AG08395 (cell line): ENCODE measurements around the gene CKMT1B.
"Not testable (repeated sequence)": the region's sequence is repeated elsewhere in the genome, so short reads cannot be mapped to it uniquely, and the experiment has no call there.

ENCODE experiments used
- DNase-seq: peaks from one replicate; pipeline ENCODE4 v3.0.0; 2012; ENCODE audit warnings: mixed read lengths, low spot score

The CKMT1B gene

DNA sequence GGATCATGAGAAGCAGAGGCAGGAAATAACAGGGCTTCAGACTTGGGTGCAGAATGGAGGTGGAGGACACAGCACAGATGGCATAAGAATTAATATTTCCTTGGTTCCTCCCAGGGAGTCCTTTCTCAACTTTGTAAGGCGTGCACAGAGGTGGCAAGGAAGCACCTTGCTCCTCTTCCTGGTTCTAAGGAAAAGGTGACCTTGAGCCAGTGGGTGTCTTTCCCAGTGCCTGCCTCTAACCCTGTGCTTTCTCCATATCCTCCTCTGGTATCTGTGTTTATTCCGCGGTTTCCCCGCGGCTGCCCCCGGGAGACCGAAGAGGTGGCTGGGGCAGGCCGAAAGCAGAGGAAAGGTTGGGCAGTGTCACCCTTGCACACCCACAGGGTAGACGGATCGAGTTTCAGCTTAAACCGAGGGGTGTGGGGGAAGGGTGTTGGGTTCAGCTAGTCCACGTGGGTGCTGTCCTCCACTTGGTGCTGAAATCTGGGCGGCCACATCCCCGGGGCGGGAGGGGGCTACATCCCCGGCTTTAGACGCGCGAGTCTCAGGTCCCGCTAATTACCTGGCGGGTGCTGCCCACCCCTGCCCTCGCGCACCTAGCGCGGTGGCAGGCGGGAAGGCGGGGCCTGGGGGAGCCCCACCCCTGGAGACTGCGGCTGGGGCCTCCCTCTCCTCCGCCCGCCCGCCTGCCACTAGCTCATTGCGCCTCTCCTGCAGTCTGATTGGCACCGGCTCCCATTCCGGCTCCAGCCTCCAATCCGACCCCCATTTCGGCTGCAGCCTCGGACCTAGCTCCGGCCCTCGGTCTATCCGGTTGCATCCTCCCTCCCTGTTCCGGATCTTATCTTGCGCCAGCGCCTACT is at the start of gene CKMT1B:
Gene CKMT1B (plus strand): TSS at position 700 of the 863 bp plus-strand sequence. CDS start 192 bp downstream, outside the sequence.
- DNase-seq = not testable (repeated sequence)

DNA sequence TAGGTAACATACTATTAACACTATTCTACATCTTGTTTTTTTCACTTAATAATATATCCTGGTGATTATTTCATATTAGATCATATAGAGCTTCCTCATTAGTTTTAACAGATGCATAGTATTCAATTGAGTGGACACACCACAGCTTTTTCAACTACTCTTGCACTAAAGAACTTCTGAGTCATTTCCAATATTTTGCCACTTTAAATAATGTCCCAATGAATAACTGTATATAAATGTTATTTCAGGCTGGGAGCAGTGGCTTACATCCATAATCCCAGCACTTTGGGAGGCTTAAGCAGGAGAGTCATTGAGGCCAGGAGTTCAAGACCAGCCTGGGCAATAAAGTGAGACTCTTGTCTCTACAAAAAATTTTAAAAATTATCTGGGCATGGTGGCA is 49.6 kb upstream of the CKMT1B start:
- DNase-seq = no peak

DNA sequence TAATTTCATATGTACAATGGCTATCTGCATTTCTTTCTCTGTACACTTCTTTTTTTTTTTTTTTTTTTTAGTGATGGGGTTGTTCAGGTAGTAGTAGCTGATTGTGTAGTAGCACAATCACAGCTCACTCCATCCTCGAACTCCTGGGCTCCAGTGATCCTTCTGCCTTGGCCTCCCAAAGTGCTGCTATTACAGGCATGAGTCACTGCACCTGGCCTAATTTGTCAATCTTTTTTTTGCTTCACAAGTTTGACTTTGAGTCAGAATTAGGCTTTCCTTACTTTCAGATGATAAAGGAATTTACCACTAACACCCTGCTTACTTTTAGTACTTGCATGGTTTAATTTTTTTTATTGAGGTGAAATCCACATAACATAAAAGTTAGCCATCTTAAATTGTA is 48.4 kb upstream of the CKMT1B start:
- no peak for DNase-seq

DNA sequence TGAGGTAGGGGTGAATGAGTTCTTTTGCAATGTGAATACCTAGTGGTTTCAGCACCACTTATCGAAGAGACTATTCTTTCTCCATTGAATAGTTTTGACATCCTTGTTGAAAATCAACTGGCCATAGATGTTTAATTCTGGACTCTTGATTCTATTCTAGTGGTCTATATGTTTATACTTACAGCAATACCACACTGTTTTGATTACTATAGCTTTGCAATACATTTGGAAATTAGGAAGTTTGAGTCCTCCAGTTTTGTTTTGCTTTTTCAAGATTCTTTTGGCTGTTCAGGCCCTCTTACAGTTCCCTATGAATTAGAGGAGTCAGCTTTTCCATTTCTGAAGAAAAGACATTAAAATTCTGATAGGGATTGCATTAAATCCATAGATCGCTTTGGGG is 46.3 kb upstream of the CKMT1B start:
- no peak for DNase-seq

DNA sequence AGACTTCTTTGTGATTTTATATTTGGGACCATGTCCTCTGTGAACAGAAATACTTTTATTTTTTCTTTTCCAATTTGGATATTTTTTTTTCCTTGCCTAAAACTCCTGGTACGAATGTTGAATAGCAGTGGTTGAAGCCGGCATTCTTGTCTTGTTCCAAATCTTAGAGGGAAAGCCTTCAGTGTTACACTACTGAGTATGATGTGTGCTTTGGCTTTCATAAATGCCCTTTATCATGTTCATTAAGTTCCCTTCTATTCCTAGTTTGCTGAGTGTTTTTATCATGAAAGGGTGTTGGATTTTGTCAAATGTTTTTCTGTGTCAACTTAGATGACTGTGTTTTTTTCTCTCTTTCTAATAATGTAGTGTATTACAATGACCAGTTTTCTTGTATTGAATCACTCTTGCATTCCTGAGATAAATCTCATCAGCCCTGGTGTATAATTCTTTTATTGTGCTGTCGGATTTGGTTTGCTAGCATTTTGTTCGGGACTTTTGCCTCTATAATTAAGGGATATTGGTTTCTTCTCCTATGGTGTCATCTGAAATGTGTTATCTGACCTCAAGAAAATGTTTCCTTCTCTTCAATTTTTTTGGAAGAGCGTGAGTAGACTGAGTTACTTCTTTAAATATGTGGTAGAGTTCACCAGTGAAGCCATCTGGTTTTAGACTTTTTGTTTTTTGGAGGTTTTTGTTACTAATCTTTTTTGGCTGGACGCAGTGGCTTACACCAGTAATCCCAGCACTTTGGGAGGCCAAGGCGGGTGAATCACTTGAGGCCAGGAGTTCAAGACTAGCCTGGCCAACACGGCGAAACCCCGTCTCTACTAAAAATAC is 43.1 kb upstream of the CKMT1B start:
- DNase-seq = peak; percentile 57

DNA sequence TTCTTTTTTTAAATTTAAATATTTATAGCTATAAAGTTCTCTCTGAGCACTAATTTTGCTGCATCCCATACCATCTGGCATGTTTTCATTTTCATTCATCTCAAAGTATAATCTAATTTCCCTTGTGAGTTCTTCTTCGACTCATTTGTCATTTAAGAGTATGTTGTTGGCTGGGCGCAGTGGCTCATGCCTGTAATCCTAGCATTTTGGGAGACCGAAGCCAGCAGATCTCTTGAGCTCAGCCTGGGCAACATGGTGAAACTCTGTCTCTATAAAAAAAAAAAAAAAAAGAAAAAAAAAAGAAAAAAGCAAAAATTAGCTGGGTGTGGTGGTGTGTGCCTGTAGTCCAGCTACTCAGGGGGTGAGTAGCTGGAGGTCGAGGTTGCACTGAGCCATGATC is 41.6 kb upstream of the CKMT1B start:
- DNase-seq = no peak

DNA sequence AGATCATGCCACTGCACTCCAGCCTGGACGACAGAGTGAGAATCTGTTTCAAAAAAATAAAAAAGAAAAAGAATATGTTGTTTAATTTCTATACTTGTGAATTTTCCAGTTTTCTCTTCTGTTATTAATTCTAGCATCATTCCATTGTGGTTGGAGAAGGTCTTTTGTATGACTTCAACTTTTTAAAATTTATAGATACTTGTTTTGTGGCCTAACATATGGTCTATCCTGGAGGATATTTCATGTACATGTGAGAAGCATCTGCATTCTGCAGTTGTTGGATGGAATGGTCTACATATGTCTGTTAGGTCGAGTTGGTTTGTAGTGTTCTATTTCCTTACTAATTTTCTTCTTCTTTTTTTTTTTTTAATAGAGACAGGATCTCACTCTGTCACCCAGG is 40.8 kb upstream of the CKMT1B start:
- DNase-seq = no peak

DNA sequence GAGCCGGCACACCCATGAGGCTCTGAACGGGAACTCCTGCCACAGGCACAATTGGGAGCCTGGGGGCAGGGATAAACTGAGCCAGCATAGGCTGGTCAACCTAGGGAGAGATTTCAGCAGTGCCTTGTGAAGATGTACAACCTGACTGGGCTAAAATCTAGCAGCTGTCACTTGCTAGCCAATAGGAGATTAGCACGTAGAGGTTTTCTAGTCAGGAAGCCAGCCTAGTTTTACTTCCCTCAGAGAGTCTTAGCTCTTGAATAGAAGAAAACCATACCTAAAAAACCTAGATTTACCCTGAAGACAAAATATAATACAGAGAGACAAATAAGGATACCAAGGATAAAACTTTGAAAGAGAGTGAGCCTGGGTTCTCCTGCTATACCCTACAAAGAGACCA is 31.1 kb upstream of the CKMT1B start:
- not testable (repeated sequence) for DNase-seq

DNA sequence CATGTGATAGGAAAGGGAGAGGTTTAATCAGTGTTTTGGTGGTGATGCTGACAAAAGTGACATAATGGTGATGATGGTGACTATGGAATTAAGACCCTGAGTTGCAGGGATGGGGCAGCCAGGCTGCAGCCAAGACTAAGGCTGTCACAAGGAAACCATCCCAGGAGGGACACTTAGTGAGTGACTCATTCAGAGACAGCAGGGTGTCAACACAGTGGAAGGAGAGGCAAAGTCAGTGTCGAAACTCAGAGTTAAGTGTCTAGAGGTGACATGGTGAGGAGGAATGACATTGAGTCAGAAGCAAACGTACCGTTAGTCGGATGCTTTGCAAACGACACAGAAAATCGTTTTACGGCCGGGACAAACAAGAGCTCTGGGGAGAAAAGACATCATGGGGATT is 30.0 kb upstream of the CKMT1B start:
- not testable (repeated sequence) for DNase-seq

DNA sequence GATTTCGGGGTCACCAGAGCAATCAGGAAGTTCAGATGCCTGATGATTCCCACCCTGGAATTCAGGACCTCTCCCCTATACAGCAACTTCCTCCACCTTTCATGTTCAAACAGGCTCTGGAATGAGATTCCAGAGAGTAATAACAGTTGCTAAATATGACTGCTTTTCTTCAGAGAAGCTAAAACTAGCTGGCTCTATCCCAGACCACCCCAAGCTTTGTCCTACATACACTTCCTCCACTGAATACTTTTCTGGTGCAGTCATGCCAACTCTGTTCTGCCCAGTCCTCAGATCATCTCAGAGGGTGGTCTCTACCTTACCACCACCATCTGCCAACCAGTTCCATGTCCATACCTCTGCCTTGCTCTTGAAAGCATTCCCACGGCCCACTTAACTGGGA is 27.2 kb upstream of the CKMT1B start:
- not testable (repeated sequence) for DNase-seq

DNA sequence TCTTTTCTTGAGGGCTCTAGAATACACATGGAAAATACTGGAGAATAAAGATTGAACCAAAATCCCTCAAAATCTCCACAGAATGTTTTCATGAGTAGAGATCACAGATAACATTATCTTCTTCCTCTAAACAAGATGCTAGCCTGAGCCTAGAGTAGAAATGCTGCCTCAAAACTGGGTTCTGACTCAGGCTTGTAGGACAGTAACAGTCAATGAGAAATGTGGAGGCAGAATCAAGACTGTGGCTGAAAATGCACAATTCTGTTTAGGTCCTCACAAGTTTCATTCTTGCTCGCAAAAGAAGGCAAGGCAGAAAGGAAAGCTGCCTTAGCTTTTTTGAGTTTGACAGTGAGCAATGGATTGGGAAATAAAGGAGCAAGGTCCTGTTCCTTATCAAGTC is 19.2 kb upstream of the CKMT1B start:
- not testable (repeated sequence) for DNase-seq

DNA sequence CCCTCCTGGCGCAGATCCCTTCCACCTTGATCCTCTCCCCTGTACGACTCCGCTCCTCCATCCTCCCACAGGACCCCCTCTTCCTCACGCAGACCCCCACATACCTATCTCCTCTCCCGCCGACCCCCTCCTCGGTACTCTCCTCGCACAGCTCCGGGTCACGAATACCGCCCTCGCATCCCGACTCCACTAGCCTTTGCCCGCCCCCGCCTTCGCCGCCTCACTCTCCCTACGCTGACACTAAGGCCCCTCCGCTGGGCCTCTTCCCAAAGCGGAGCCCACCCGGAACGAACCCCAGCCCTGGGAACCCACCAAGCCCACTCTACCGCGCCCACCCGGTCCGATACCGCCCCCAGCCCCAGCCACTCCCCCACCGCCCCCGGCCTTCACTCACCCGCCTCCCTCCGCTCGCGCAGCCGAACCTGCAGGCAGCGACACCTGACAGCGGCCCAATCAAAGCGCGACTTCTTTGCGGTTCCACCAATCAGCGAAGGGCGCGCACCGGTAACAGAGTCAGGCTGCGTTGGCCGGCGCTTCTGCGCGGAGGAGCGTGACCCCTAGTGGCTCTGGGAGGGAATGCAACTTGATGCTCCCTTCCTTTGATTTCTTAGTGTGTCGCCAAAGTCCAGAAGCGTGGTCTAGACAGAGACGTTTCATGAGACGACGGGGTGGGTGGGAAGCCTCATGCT is 3.9 kb upstream of the CKMT1B start, which contains the start of gene PPIP5K1:
Gene PPIP5K1 (minus strand): TSS at position 431 of the 689 bp plus-strand sequence. CDS start 5,704 bp downstream, outside the sequence.
- DNase-seq = not testable (repeated sequence)

DNA sequence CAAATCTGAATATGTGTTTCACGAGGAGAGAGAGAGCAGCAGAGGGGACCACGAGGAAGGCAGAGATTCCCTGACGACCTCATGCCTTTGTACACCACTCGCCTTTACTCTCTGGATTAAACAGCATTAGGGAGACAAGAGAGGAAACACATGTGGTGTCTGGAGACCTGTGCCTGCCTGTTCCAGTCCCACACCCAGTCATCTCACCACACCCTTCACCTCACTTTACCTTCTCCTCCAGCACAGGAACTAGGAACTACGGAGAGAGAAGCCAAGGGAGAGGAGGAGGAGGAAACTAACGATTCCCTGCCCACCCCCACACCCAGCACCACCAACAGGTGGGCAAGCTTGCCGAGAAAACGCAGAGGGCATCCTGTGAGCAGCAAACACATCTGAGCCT is 986 bp upstream of the CKMT1B start:
- DNase-seq = not testable (repeated sequence)

DNA sequence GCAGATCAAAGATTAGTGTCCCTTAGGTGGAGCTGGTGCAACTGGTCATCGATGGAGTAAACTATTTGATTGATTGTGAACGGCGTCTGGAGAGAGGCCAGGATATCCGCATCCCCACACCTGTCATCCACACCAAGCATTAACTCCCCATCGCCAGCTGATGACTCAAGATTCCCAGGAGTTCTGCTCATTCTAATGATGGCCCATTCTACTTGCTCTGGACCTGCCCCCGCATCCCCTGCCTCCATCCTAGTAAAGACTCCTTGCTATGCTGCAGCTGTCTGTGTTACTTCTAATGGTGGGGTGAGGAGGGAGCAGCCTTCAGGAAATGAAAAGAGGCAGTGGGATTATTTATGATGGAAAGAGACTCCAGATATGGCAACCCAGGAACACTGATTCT is 5.3 kb downstream of the CKMT1B start:
- not testable (repeated sequence) for DNase-seq

DNA sequence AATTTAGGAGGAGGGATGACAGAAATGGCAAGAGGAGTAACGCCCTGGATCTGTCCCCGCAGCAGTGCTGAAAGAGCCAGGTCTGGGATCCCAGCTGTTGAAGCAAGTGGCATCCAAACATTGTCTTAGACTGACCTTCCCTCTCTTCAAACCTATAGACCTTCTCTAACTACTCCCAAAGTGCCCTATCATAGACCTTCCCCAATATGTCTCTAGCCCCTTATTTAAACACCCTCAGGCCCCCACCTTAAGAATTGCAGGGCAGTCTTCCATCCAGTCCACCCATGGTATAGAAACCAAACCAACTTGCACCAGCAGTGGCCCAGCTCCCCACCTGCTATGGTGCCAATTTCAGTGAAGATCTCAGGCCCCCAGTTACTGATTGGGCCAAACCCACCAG is 6.4 kb downstream of the CKMT1B start:
- DNase-seq = not testable (repeated sequence)

DNA sequence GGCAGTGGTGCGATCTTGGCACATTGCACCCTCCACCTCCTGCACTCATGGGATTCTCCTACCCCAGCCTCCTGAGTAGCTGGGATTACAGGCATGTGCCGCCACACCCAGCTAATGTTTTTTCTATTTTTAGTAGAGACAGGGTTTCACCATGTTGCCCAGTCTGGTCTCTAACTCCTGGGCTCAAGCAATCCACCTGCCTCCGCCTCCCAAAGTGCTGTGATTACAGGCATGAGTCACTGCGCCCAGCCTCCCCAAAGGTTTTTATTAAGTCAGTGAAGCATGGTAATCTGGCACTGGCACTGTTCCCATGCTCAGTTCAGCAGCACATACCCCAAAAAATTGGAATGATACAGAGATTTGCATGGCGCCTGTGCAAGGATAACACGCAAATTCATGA is 8.4 kb downstream of the CKMT1B start:
- DNase-seq = not testable (repeated sequence)

DNA sequence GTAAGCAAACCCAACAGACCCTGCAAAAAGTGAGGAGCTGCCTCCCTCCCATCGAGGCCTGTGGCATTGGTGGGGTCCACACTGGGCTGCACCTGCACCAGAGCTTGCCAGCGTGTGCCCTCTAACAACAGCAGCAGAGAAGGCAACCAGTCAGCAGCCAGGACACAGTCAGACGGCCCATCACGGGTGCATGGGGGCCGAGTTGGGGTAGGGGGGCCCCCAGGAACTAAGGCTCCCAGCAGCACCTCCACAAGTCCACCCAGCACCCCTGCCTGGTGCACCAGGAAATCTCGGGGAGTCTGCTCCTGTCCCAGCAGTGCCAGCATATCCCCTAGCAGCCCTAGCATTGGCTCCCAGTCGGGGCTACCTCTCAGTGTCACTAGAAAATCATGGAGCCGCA is 23.9 kb downstream of the CKMT1B start:
- DNase-seq = not testable (repeated sequence)

DNA sequence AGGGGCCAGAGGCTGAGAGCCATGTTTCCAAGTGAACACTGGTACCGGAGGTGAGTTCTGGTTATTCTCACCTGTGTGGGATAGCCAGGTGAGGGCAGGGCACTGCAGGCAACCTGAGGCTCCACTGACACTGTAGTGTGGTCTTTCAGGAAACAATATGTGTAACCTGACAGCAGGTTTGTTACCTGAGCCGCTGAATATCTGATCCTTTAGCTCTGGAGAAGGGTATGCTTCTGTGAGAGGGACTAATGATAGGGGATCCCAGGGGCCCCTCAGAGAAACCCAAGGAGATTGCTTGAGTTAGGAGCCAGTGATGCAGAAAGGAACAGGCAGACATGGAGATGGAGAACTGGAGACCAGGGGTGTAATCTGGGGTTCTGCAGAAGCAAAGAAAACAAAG is 24.9 kb downstream of the CKMT1B start, which contains the start of gene STRC:
Gene STRC (minus strand): TSS at position 101 of the 400 bp plus-strand sequence. CDS start 78 bp downstream, at position 23.
- DNase-seq = not testable (repeated sequence)

DNA sequence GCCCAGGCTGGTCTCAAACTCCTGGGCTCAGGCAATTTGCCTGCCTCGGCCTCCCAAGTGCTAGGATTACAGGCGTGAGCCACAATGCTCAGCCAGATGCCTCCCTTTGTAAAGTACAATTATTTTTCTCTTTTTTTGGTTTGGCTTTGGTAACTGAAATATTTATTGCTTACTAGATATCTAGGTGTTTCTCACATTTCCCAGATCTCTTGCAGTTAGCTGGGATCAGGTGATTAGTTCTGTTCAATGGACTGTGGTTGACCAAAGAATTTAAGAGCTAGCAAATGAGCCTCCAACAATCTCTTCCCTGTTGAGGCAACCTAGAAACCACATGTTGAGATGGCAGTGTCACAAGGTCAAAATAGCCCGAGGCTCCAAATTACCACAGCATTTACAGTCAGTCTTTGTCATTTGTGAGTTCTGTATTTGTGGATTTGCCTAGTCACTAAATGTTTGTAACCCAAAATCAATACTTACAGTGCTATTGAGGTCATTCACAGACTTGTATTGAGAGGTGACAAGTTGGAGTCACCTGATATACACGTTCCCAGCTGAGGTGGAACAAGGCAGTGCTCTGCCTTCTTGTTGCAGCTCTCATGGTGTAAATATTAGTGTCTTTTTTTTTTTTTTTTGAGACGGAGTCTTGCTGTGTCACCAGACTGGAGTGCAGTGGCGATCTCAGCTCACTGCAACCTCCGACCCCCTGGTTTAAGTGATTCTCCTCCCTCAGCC is 28.4 kb downstream of the CKMT1B start:
- DNase-seq = not testable (repeated sequence)

DNA sequence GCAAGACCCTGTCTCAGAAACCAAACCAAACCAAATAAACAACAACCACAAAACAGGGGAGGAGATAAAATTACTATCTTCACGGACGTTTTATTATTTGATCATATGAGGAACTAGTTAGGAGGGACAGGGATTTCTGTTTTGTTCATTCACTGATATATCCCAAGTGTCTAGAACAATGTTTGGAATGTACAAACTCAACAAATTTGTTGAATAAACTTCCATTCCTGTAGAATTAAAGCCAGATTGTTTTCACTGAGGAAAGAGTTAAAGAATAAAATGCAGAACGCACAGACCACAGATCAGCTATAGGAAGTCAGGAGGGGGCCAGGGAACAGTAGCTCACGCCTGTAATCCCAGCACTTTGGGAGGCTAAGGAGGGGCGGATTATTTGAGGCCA is 31.3 kb downstream of the CKMT1B start:
- no peak for DNase-seq

DNA sequence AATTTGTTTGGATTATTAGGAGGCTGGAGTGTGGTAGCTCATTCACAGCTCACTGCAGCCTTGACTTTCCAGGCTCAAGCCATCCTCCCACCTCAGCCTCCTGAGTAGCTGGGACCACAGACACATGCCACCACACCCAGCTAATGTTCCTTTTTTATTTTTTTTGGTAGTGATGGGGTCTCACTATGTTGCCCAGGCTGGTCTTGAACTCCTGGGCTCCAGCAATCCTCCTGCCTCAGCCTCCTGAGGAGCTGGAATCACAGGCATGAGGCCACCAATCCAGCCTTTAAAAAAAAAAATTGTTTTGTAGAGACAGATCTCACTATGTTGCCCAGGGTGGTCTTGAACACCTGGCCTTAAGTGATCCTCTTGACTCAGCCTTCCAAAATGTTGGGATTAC is 33.1 kb downstream of the CKMT1B start:
- not testable (repeated sequence) for DNase-seq
